Mammary epithelial cell (primary cell): ENCODE data around the gene CATSPER2.

Source experiments
- EZH2 ChIP-seq: IDR thresholded peaks from 2 replicates; pipeline ENCODE4 v1.6.1; 2012; ENCODE audit warnings: low read length, inconsistent platforms, borderline replicate concordance
- TF ChIP-seq, protein P1 (sequence below), 2 donors: IDR thresholded peaks in 1 of 2; conservative IDR thresholded peaks in 1 of 2; 2 replicates each; pipeline ENCODE4 v1.5.1; 2011 to 2012; ENCODE audit warnings: inconsistent platforms in 2 of 2, low read length in 2 of 2, mild to moderate bottlenecking in 2 of 2, control low read depth in 1 of 2, low read depth in 1 of 2; ENCODE audit not compliant: insufficient read depth in 1 of 2; ENCODE audit errors: extremely low read depth in 1 of 2

DNA sequence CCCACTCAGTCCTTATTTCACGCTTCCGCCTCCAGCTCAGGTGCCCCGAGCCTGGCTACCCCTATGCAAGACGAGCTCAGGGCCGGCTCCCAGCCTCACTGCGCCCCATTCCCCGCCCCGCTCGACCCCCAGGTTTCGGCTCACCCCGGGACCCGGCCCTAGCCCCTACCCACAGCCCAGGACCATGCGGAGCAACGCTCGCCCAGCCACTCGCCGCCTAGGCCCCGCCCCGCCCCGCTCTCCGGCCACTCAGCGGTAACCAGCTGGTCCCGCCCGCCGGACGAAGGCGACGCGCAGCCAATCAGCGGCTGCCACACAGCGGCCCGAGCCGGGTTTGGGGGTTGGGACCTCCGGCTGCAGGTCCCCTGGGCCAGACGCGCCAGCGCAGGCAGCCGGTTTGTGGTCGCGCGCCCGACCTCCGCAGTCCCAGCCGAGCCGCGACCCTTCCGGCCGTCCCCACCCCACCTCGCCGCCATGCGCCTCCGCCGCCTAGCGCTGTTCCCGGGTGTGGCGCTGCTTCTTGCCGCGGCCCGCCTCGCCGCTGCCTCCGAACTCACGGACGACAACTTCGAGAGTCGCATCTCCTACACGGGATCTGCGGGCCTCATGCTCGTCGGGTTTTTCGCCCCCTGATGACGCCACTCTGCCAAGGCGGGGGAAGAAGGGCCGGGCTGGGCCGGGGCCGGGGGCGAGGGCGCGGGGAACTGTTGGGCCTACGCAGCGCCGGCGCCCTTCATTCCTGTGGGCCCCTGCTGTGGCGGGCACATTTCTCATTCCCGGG is at the start of gene CATSPER2:
- TF ChIP-seq, protein P1, sequence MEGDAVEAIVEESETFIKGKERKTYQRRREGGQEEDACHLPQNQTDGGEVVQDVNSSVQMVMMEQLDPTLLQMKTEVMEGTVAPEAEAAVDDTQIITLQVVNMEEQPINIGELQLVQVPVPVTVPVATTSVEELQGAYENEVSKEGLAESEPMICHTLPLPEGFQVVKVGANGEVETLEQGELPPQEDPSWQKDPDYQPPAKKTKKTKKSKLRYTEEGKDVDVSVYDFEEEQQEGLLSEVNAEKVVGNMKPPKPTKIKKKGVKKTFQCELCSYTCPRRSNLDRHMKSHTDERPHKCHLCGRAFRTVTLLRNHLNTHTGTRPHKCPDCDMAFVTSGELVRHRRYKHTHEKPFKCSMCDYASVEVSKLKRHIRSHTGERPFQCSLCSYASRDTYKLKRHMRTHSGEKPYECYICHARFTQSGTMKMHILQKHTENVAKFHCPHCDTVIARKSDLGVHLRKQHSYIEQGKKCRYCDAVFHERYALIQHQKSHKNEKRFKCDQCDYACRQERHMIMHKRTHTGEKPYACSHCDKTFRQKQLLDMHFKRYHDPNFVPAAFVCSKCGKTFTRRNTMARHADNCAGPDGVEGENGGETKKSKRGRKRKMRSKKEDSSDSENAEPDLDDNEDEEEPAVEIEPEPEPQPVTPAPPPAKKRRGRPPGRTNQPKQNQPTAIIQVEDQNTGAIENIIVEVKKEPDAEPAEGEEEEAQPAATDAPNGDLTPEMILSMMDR (conservative IDR thresholded peaks at IDR 0.05 in 1 of 2, IDR thresholded peaks at IDR 0.05 in 1 of 2; ENCODE audit: extremely low read depth in 1 of 2, insufficient read depth in 1 of 2, low read depth in 1 of 2, low read length in 2 of 2), result no peak
- TF ChIP-seq EZH2, result no peak
